Smooth muscle cell (in vitro differentiated cells): Measurements from ENCODE around the gene EME2. TPM values are rescaled to one million over a fixed set of nuclear protein-coding genes. Genes with fewer than 3 reads are reported as not detected.
A peak's percentile ranks its signal among the peaks of the same experiment; 100 is the strongest.

Experiments
- DNase-seq: peaks from one replicate; lab custom pipeline; 2025; ENCODE audit not compliant: unreplicated experiment; lab: John Stamatoyannopoulos, UW
- H2AFZ ChIP-seq: fragments of 200-600 bp; sonication (generic); 2 replicates; pipeline ENCODE4 v1.6.0; 2016; ENCODE audit warnings: antibody characterized with exemption, low read depth, mild to moderate bottlenecking
- H3F3A ChIP-seq: fragments of 200-600 bp; sonication (generic); 2 replicates; pipeline ENCODE4 v1.6.0; 2017; ENCODE audit warnings: antibody characterized with exemption, low read depth
- H3K27ac ChIP-seq: fragments of 200-600 bp; sonication (generic); 2 replicates; pipeline ENCODE4 v1.5.1; 2016; ENCODE audit warnings: low read depth, mild to moderate bottlenecking
- H3K27me3 ChIP-seq: fragments of 200-600 bp; sonication (generic); 2 replicates; pipeline ENCODE4 v1.6.1; 2016; ENCODE audit warnings: low read depth, mild to moderate bottlenecking
- H3K36me3 ChIP-seq: fragments of 200-600 bp; sonication (generic); 2 replicates; pipeline ENCODE4 v1.5.1; 2016; ENCODE audit warnings: low read depth
- H3K4me1 ChIP-seq: fragments of 200-600 bp; sonication (generic); 2 replicates; pipeline ENCODE4 v1.5.1; 2016; ENCODE audit warnings: low read depth
- H3K4me2 ChIP-seq: fragments of 200-600 bp; sonication (generic); 2 replicates; pipeline ENCODE4 v1.6.0; 2016; ENCODE audit warnings: mild to moderate bottlenecking
- H3K4me3 ChIP-seq: fragments of 200-600 bp; sonication (generic); 2 replicates; pipeline ENCODE4 v1.5.1; 2016; ENCODE audit warnings: mild to moderate bottlenecking
- H3K79me2 ChIP-seq: fragments of 200-600 bp; sonication (generic); 2 replicates; pipeline ENCODE4 v1.6.0; 2016; ENCODE audit warnings: low read depth, mild to moderate bottlenecking
- H3K9ac ChIP-seq: fragments of 200-600 bp; sonication (generic); 2 replicates; pipeline ENCODE4 v1.6.0; 2016; ENCODE audit warnings: low read depth
- H3K9me3 ChIP-seq: fragments of 200-600 bp; sonication (generic); replicated peaks from 2 replicates; pipeline ENCODE4 v1.5.1; 2016; ENCODE audit warnings: low read depth
- H4K20me1 ChIP-seq: fragments of 200-600 bp; sonication (generic); 2 replicates; pipeline ENCODE4 v1.6.0; 2016; ENCODE audit warnings: low read depth
- WGBS: methylation state at CpG from one replicate; pipeline ENCODE4 v1.1.7; 2016; ENCODE audit warnings: low lambda C conversion rate; 5-methylcytosine and 5-hydroxymethylcytosine counted together
- polyA plus RNA-seq: library from polyadenylated mRNA; unstranded; fragments of >200 nt; fragmentation: Nextera tagmentation; extraction: Ambion mirVana; gene quantifications from 2 replicates; pipeline ENCODE4 v1.2.1, GENCODE V29; 2016
- total RNA-seq: library from RNA; depleted of rRNA; stranded (reverse); fragments of >200 nt; gene quantifications from 2 replicates; pipeline ENCODE4 v1.2.3, GENCODE V29; 2014
- TF ChIP-seq, protein P1 (sequence below): fragments of 200-600 bp; sonication (generic); IDR thresholded peaks from 2 replicates; pipeline ENCODE4 v1.5.1; 2017; ENCODE audit warnings: borderline replicate concordance, mild to moderate bottlenecking, antibody characterized with exemption; ENCODE audit not compliant: insufficient read depth, poor library complexity, severe bottlenecking

Gene EME2
- total and polyA plus RNA-seq, 2 experiments from 2014 or later = 3.6 to 3.8 TPM

DNA sequence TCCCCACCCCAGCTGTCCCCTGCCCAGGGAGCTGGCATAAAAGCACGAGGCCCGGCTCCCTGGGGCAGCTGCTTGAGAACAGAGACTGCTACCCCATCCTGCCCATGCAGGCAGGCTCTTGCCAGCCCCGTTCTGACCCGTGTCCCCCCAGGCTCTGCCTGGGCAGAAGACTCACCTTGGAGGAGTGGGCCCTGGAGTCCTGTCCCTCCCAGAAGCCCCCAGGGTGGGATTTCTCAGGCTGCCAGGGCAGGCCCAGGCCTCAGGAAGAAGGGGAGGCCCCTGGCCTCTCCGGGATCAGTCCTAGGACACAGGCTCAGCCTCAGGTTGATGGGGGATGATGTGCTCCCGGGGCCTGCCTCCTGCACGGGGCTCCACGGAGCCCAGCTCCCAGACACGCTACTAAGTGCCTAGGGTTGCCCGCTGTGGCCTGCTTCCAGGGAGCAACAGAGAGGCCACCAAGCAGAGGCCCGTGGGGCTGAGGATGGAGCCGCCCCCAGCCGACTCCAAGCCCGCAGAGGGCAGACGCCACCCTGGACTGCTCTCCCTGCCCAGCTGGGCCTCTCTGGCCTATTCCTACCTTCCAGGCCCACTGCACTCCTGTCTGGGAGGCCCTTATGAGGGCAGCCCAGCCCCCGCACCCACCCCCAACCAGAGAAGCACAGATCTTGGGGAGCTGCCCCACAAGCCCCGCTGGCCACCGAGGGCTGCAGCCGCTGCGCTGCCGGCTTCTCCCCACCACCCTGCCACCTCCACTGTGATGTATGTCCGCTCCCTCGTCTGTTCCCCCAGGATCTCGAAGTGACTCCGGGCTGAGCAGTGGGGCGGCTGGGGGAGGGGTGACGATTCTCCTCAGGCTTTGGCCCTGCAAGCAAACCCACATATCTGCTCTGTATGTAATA is 3.0 kb upstream of the EME2 start:
- Histone ChIP-seq H3K27me3 (no peaks in the 10 kb centered on the region), H3K4me3 (peak overlapping the region; percentile 83), H3K9ac (no peak overlapping the region)

DNA sequence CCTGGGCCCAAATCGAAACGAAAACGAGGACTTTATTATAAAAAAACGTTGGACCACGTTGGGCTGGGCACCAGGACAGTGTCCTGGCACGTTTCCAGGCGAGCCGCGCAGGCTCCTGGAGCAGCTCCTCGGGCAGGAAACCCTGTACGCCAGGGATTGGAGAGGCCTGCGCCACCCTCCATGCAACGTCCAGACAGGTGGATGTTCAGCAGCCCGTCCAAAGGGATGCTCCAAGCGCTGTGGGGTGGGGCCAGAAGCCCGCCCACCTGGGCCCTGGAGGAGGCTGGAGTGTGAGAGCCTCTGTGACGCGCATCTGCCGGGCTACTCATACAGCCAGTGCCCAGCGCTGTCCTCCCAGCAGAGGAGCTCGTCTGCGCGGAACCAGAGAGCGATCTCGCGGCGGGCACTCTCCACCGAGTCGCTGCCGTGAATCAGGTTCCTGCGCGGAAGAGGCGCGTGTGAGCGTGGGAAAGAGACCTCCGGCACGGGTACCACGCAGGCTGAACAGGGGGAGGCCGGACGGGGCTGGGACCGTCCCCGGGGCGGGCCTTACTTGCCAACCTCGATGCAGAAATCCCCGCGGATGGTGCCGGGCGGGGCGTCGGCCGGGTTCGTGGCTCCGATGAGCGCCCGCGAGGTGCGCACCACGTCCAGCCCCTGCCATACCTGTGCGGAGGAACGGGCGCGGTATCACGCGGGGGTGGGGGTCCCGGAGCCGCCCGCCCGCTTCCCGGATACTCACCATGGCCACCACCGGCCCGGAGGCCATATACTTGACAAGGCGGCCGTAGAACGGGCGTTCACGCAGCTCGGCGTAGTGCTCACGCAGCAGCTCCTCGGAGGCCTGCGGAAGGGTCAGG is 2.1 kb upstream of the EME2 start:
- Histone ChIP-seq H3K4me3 (peak overlapping the region; percentile 83), H3K4me1 (peaks cover 20% of the 10 kb centered on the region), H2AFZ (no peak overlapping the region), H3K79me2 (peaks cover 24% of the 10 kb centered on the region), H3K9me3 (no peaks in the 10 kb centered on the region), H4K20me1 (peaks cover 23% of the 10 kb centered on the region), H3K9ac (peak overlapping the region; percentile 54), H3K4me2 (peak overlapping the region; percentile 100), H3K27me3 (no peaks in the 10 kb centered on the region), H3K27ac (peak overlapping the region; percentile 27), H3K36me3 (no peaks in the 10 kb centered on the region), H3F3A (peaks cover 8% of the 10 kb centered on the region)
- WGBS = 17% methylated on average over 73 of the region's 81 CpGs
- TF ChIP-seq, protein P1, sequence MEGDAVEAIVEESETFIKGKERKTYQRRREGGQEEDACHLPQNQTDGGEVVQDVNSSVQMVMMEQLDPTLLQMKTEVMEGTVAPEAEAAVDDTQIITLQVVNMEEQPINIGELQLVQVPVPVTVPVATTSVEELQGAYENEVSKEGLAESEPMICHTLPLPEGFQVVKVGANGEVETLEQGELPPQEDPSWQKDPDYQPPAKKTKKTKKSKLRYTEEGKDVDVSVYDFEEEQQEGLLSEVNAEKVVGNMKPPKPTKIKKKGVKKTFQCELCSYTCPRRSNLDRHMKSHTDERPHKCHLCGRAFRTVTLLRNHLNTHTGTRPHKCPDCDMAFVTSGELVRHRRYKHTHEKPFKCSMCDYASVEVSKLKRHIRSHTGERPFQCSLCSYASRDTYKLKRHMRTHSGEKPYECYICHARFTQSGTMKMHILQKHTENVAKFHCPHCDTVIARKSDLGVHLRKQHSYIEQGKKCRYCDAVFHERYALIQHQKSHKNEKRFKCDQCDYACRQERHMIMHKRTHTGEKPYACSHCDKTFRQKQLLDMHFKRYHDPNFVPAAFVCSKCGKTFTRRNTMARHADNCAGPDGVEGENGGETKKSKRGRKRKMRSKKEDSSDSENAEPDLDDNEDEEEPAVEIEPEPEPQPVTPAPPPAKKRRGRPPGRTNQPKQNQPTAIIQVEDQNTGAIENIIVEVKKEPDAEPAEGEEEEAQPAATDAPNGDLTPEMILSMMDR = no peak
- DNase-seq = peak; percentile 22

More for the DNA sequence above, 3.0 kb upstream of the EME2 start:
- Histone ChIP-seq H3K9me3 (no peaks in the 10 kb centered on the region), H3K4me2 (peak overlapping the region; percentile 100), H2AFZ (no peak overlapping the region), H3K36me3 (no peaks in the 10 kb centered on the region), H3F3A (peaks cover 8% of the 10 kb centered on the region), H4K20me1 (peaks cover 23% of the 10 kb centered on the region), H3K4me1 (peaks cover 20% of the 10 kb centered on the region), H3K79me2 (peaks cover 17% of the 10 kb centered on the region), H3K27ac (peak overlapping the region; percentile 15)
- no peak for DNase-seq
- TF ChIP-seq, protein P1 = no peak
- WGBS = 92% methylated on average over 27 of the region's 27 CpGs

DNA sequence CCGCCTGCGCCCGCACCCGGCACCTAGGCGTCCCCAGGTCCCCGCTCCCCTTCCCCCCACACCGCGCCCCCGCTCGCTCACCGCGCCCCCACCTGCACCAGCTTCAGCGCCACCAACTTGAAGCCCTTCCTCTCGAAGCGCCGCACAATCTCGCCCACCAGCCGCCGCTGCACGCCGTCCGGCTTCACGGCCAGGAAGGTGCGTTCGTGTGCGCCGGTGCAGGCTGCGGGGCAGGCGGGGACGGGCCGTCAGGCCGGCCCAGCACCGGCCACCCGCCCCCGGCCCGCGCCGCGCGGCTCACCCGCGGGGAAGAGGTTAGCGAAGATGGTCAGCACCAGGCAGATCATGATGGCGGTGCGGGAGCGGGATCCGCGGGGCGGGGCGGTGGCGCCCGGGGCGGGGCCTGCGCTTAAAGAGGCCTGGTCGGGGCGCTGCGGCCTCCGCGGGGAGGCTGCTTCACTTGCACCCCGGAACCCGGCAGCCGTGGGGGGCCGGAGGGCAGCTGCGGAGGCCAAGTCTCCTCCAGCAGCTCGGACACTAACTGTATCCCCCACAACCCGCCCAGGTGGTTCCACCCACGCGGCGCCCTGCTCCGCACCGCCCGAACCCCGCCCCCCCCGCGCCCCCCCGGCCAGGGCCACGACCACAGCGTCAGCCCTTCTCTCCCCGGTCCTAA is 1.3 kb upstream of the EME2 start, which contains the start of gene NME3:
NME3 (minus strand) TSS at position 356 of the 676 bp plus-strand sequence; CDS start at position 347, 9 bp downstream.
- Histone ChIP-seq H3K79me2 (peaks cover 24% of the 10 kb centered on the region), H3F3A (peaks cover 8% of the 10 kb centered on the region), H4K20me1 (peaks cover 23% of the 10 kb centered on the region), H3K36me3 (no peaks in the 10 kb centered on the region), H3K9ac (peak within 1 kb of the TSS; percentile 86), H2AFZ (no peak within 1 kb of the TSS), H3K27ac (peak within 1 kb of the TSS; percentile 68), H3K4me1 (peaks cover 20% of the 10 kb centered on the region), H3K4me3 (peak within 1 kb of the TSS; percentile 83), H3K4me2 (peak within 1 kb of the TSS; percentile 100), H3K27me3 (no peaks in the 10 kb centered on the region), H3K9me3 (no peaks in the 10 kb centered on the region)
- TF ChIP-seq, protein P1 = no peak
- 2% methylated on average over 34 of the region's 79 CpGs for WGBS
- DNase-seq = peak; percentile 35
